AG10803 (cell line): ENCODE data around the gene UGT8.

Source experiments
- DNase-seq: peaks from one replicate; pipeline ENCODE4 v3.0.0; 2010; ENCODE audit warnings: low read depth
- H3K4me3 ChIP-seq: 2 replicates; pipeline ENCODE4 v1.5.1; 2011; ENCODE audit warnings: mild to moderate bottlenecking, low read length, control low read depth
- TF ChIP-seq, protein P1 (sequence below): conservative IDR thresholded peaks from 2 replicates; pipeline ENCODE4 v1.5.1; 2011; ENCODE audit warnings: mild to moderate bottlenecking, low read length, control low read depth, inconsistent platforms

UGT8 gene

GRCh38 chr4:114727461-114727860, 128.9 kb downstream of the UGT8 start:
- TF ChIP-seq, protein P1, sequence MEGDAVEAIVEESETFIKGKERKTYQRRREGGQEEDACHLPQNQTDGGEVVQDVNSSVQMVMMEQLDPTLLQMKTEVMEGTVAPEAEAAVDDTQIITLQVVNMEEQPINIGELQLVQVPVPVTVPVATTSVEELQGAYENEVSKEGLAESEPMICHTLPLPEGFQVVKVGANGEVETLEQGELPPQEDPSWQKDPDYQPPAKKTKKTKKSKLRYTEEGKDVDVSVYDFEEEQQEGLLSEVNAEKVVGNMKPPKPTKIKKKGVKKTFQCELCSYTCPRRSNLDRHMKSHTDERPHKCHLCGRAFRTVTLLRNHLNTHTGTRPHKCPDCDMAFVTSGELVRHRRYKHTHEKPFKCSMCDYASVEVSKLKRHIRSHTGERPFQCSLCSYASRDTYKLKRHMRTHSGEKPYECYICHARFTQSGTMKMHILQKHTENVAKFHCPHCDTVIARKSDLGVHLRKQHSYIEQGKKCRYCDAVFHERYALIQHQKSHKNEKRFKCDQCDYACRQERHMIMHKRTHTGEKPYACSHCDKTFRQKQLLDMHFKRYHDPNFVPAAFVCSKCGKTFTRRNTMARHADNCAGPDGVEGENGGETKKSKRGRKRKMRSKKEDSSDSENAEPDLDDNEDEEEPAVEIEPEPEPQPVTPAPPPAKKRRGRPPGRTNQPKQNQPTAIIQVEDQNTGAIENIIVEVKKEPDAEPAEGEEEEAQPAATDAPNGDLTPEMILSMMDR = no peak
- no peak for DNase-seq
- H3K4me3 ChIP-seq = no peak overlapping the region
